Nephron progenitor cell (in vitro differentiated cells): Measurements from ENCODE around the gene TFDP1.

ENCODE experiments used
- DNase-seq: peaks from one replicate; pipeline ENCODE4 v3.0.0; 2021
- H3K27ac Mint-ChIP-seq: 2 replicates; pipeline ENCODE4 v1.8.0; 2021; ENCODE audit warnings: mild to moderate bottlenecking, moderate library complexity, mixed read lengths
- H3K27me3 Mint-ChIP-seq: 2 replicates; pipeline ENCODE4 v1.8.0; 2021; ENCODE audit warnings: mild to moderate bottlenecking, low read depth, mixed read lengths; ENCODE audit not compliant: poor library complexity
- H3K36me3 Mint-ChIP-seq: 2 replicates; pipeline ENCODE4 v1.8.0; 2021; ENCODE audit warnings: low read depth, mixed read lengths
- H3K4me1 Mint-ChIP-seq: 2 replicates; pipeline ENCODE4 v1.8.0; 2021; ENCODE audit warnings: mixed read lengths
- H3K4me3 Mint-ChIP-seq: 2 replicates; pipeline ENCODE4 v1.8.0; 2021; ENCODE audit warnings: mild to moderate bottlenecking, moderate library complexity, mixed read lengths
- H3K9me3 Mint-ChIP-seq: 2 replicates; pipeline ENCODE4 v1.8.0; 2021; ENCODE audit warnings: mild to moderate bottlenecking, moderate library complexity, mixed read lengths
- CTCF ChIP-seq: fragments of 200-600 bp; sonication (generic); IDR thresholded peaks from 2 replicates; pipeline ENCODE4 v1.5.0; 2021; ENCODE audit warnings: antibody characterized with exemption

The TFDP1 gene

GRCh38 chr13:113547238-113547971, 37.1 kb upstream of the TFDP1 start:
- TF ChIP-seq CTCF = no peak
- DNase-seq = no peak
- Mint-ChIP-seq H3K4me1 (peaks cover 93% of the 10 kb centered on the region), H3K9me3 (peaks cover 5% of the 10 kb centered on the region), H3K4me3 (no peak overlapping the region), H3K27me3 (peaks cover 4% of the 10 kb centered on the region), H3K36me3 (peaks cover 42% of the 10 kb centered on the region), H3K27ac (no peak overlapping the region)

GRCh38 chr13:113548171-113548641, 36.3 kb upstream of the TFDP1 start:
- Mint-ChIP-seq H3K9me3 (peaks cover 3% of the 10 kb centered on the region), H3K4me1 (peaks cover 97% of the 10 kb centered on the region), H3K4me3 (peak overlapping the region; percentile 38), H3K36me3 (peaks cover 45% of the 10 kb centered on the region), H3K27me3 (peaks cover 4% of the 10 kb centered on the region), H3K27ac (peak overlapping the region; percentile 91)
- TF ChIP-seq CTCF = no peak
- peak; percentile 29 for DNase-seq

- peak overlapping the region; percentile 38 for H3K4me3 Mint-ChIP-seq
- TF ChIP-seq CTCF = no peak
- peak overlapping the region; percentile 81 for H3K27ac Mint-ChIP-seq
- H3K4me1 Mint-ChIP-seq = peaks cover 97% of the 10 kb centered on the region
- no peaks in the 10 kb centered on the region for H3K9me3 Mint-ChIP-seq
- H3K36me3 Mint-ChIP-seq = peaks cover 44% of the 10 kb centered on the region
- peak; percentile 51 for DNase-seq
- H3K27me3 Mint-ChIP-seq = peaks cover 4% of the 10 kb centered on the region
Observed at GRCh38 chr13:113548778-113549621, 35.6 kb upstream of the TFDP1 start.

- Mint-ChIP-seq H3K36me3 (peaks cover 34% of the 10 kb centered on the region), H3K27ac (peak overlapping the region; percentile 39), H3K27me3 (peaks cover 4% of the 10 kb centered on the region), H3K4me3 (no peak overlapping the region), H3K4me1 (peaks cover 87% of the 10 kb centered on the region), H3K9me3 (no peaks in the 10 kb centered on the region)
- TF ChIP-seq CTCF = no peak
- DNase-seq = no peak
Observed at GRCh38 chr13:113550453-113550852, 34.1 kb upstream of the TFDP1 start.

GRCh38 chr13:113551081-113552000, 33.2 kb upstream of the TFDP1 start:
- H3K36me3 Mint-ChIP-seq = peaks cover 34% of the 10 kb centered on the region
- H3K9me3 Mint-ChIP-seq = no peaks in the 10 kb centered on the region
- no peak for DNase-seq
- H3K4me3 Mint-ChIP-seq = peak overlapping the region; percentile 48
- H3K4me1 Mint-ChIP-seq = peaks cover 78% of the 10 kb centered on the region
- TF ChIP-seq CTCF = no peak
- no peak overlapping the region for H3K27ac Mint-ChIP-seq
- H3K27me3 Mint-ChIP-seq = peaks cover 4% of the 10 kb centered on the region
